ENCODE data around the gene CD83.

Gene CD83

DNA sequence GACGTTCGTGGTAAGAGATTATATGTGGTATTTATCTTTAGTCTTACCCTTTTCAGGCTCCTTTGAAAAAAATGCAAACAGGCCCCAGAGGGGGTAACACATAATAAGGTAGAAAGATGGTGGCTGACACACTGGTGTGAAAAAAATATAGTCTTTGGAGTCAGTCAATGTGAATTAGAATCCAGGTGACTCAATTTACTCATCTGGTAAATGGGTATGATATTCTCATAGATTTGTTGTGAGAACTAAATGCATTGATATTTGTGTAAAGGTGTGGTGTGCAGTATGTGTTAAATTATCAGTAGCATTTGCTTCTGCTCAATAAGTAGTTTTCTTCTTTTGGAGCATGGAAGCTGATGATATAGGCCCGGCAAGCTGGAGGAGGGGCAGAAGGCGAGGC is 25.7 kb downstream of the CD83 start:
- TF ChIP-seq, protein P1, sequence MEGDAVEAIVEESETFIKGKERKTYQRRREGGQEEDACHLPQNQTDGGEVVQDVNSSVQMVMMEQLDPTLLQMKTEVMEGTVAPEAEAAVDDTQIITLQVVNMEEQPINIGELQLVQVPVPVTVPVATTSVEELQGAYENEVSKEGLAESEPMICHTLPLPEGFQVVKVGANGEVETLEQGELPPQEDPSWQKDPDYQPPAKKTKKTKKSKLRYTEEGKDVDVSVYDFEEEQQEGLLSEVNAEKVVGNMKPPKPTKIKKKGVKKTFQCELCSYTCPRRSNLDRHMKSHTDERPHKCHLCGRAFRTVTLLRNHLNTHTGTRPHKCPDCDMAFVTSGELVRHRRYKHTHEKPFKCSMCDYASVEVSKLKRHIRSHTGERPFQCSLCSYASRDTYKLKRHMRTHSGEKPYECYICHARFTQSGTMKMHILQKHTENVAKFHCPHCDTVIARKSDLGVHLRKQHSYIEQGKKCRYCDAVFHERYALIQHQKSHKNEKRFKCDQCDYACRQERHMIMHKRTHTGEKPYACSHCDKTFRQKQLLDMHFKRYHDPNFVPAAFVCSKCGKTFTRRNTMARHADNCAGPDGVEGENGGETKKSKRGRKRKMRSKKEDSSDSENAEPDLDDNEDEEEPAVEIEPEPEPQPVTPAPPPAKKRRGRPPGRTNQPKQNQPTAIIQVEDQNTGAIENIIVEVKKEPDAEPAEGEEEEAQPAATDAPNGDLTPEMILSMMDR (IDR thresholded peaks at IDR 0.05; ENCODE audit: insufficient read depth, low read length), result no peak
- TF ChIP-seq POLR2AphosphoS5 (IDR thresholded peaks at IDR 0.05; ENCODE audit: low read depth) (no peak), SPI1 (IDR thresholded peaks at IDR 0.05; ENCODE audit: borderline replicate concordance, low read depth) (no peak), GABPA (IDR thresholded peaks at IDR 0.05; ENCODE audit: low read depth) (no peak)
- TF ChIP-seq, protein P2, sequence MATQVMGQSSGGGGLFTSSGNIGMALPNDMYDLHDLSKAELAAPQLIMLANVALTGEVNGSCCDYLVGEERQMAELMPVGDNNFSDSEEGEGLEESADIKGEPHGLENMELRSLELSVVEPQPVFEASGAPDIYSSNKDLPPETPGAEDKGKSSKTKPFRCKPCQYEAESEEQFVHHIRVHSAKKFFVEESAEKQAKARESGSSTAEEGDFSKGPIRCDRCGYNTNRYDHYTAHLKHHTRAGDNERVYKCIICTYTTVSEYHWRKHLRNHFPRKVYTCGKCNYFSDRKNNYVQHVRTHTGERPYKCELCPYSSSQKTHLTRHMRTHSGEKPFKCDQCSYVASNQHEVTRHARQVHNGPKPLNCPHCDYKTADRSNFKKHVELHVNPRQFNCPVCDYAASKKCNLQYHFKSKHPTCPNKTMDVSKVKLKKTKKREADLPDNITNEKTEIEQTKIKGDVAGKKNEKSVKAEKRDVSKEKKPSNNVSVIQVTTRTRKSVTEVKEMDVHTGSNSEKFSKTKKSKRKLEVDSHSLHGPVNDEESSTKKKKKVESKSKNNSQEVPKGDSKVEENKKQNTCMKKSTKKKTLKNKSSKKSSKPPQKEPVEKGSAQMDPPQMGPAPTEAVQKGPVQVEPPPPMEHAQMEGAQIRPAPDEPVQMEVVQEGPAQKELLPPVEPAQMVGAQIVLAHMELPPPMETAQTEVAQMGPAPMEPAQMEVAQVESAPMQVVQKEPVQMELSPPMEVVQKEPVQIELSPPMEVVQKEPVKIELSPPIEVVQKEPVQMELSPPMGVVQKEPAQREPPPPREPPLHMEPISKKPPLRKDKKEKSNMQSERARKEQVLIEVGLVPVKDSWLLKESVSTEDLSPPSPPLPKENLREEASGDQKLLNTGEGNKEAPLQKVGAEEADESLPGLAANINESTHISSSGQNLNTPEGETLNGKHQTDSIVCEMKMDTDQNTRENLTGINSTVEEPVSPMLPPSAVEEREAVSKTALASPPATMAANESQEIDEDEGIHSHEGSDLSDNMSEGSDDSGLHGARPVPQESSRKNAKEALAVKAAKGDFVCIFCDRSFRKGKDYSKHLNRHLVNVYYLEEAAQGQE (IDR thresholded peaks at IDR 0.05; ENCODE audit: insufficient replicate concordance, low read depth), result no peak
- Histone ChIP-seq H3K27me3 (ENCODE audit: insufficient read depth, poor library complexity, severe bottlenecking) (no peaks in the 10 kb centered on the region), H3K27ac (replicated peaks) (no peak overlapping the region), H3K4me3 (replicated peaks; ENCODE audit: insufficient read depth, low read length) (no peak overlapping the region)
- DNase-seq (ENCODE audit: low read depth in 1 of 2, low spot score in 1 of 2), result no peak

DNA sequence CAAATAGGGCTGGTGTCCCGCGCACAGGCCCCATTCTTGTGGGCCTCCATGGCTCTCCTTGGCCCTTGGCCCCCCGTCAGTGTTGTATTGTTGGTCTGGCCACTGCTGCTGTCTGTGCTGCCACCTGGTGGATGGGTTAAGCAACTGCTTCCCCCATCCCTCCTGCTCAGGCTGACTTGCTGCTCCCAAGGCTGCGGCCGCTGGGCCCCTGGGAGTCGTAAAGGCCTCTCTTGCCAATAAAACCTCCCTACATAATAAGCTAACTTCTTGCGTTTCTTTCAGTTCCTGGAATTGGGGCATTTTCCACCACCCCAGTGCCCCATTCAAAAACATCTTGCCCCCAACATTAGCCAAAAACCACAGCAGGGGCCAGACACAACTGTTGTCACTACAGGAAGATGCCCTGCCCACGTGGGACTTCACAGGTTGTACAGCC is 27.1 kb downstream of the CD83 start:
- Histone ChIP-seq H3K27me3 (ENCODE audit: insufficient read depth, poor library complexity, severe bottlenecking) (no peaks in the 10 kb centered on the region), H3K4me3 (replicated peaks; ENCODE audit: insufficient read depth, low read length) (no peak overlapping the region), H3K27ac (replicated peaks) (no peak overlapping the region)
- DNase-seq (ENCODE audit: low read depth in 1 of 2, low spot score in 1 of 2), result peak; percentile 54 to 80
- no peak for TF ChIP-seq GABPA (IDR thresholded peaks at IDR 0.05; ENCODE audit: low read depth)
- TF ChIP-seq, protein P1 (IDR thresholded peaks at IDR 0.05; ENCODE audit: insufficient read depth, low read length), result peak; percentile 91

DNA sequence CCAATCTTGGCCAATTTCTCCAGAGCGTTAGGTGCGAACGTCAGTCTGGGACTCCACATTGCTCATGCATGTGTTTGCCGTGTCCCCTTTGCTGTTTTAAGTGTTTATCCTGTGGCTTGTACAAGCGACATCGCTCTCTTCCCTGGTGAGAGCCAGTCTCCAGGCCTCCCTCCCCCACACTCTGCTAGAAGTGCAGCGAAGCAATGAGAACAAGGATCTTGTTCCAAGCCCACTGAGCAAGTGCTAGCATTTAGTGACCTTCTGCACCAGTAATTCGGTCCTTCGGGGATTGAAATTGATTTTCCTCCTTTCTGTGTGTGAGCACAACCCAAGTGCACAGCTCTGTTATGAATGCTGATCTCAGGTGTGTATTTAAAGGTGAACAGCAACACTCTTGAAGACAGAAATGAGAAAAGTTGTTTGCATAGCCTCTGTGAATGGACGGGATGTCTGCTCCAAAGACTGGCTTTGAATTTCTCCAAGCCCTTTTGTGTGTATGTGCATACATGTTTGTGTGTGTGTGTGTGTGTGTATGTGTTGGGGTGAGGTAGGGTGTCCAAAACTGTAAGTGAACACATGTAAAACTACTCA is 29.0 kb downstream of the CD83 start:
- H3K27ac ChIP-seq (replicated peaks), result no peak overlapping the region
- no peak for DNase-seq (ENCODE audit: low read depth in 1 of 2, low spot score in 1 of 2)
- no peak overlapping the region for H3K4me3 ChIP-seq (replicated peaks; ENCODE audit: insufficient read depth, low read length)
- TF ChIP-seq POLR2AphosphoS5 (IDR thresholded peaks at IDR 0.05; ENCODE audit: low read depth) (no peak), GABPA (IDR thresholded peaks at IDR 0.05; ENCODE audit: low read depth) (no peak), SPI1 (IDR thresholded peaks at IDR 0.05; ENCODE audit: borderline replicate concordance, low read depth) (no peak)
- TF ChIP-seq, protein P2 (IDR thresholded peaks at IDR 0.05; ENCODE audit: insufficient replicate concordance, low read depth), result no peak
- TF ChIP-seq, protein P1 (IDR thresholded peaks at IDR 0.05; ENCODE audit: insufficient read depth, low read length), result no peak
- no peaks in the 10 kb centered on the region for H3K27me3 ChIP-seq (ENCODE audit: insufficient read depth, poor library complexity, severe bottlenecking)

DNA sequence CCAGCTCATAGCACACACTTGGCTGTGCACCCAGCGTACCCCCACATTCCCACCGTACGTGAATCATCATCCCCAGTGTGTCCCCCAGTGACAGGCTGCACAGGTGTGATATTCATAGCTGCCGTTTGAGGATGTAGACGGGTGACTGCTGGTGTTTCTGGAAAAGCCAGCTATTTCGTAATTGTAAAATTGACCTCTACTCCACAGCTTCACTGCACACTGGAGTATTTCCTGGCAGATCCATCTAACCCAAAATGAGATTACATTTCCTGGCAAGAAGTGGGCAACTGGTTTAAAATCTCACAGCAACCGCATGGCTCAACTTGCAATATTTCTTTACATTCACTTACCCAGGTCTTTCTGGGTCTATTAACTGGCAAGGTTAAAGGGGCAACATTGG is 30.3 kb downstream of the CD83 start:
- no peaks in the 10 kb centered on the region for H3K27me3 ChIP-seq (ENCODE audit: insufficient read depth, poor library complexity, severe bottlenecking)
- TF ChIP-seq, protein P1 (IDR thresholded peaks at IDR 0.05; ENCODE audit: insufficient read depth, low read length), result no peak
- TF ChIP-seq, protein P2 (IDR thresholded peaks at IDR 0.05; ENCODE audit: insufficient replicate concordance, low read depth), result no peak
- no peak for TF ChIP-seq POLR2AphosphoS5 (IDR thresholded peaks at IDR 0.05; ENCODE audit: low read depth)
- TF ChIP-seq SPI1 (IDR thresholded peaks at IDR 0.05; ENCODE audit: borderline replicate concordance, low read depth), result no peak
- no peak for TF ChIP-seq GABPA (IDR thresholded peaks at IDR 0.05; ENCODE audit: low read depth)
- no peak overlapping the region for H3K4me3 ChIP-seq (replicated peaks; ENCODE audit: insufficient read depth, low read length)
- H3K27ac ChIP-seq (replicated peaks), result no peak overlapping the region
- DNase-seq (ENCODE audit: low read depth in 1 of 2, low spot score in 1 of 2), result no peak
